ENCODE measurements around the gene GATAD2A.

Gene GATAD2A

GRCh38 chr19:19423322-19423721 is 17.8 kb downstream of the GATAD2A start:
- H3K4me3 ChIP-seq (replicated peaks; ENCODE audit: low read depth, low read length), result no peak overlapping the region
- TF ChIP-seq CTCF (IDR thresholded peaks at IDR 0.05; ENCODE audit: low read length, missing control alignments), result no peak
- no peak for DNase-seq (ENCODE audit: low read depth)

GRCh38 chr19:19425170-19425875 is 19.8 kb downstream of the GATAD2A start:
- no peak overlapping the region for H3K4me3 ChIP-seq (replicated peaks; ENCODE audit: low read depth, low read length)
- TF ChIP-seq CTCF (IDR thresholded peaks at IDR 0.05; ENCODE audit: low read length, missing control alignments), result no peak
- no peak for DNase-seq (ENCODE audit: low read depth)

GRCh38 chr19:19426216-19426615 is 20.7 kb downstream of the GATAD2A start:
- H3K4me3 ChIP-seq (replicated peaks; ENCODE audit: low read depth, low read length), result no peak overlapping the region
- TF ChIP-seq CTCF (IDR thresholded peaks at IDR 0.05; ENCODE audit: low read length, missing control alignments), result no peak
- no peak for DNase-seq (ENCODE audit: low read depth)

- H3K4me3 ChIP-seq (replicated peaks; ENCODE audit: low read depth, low read length), result no peak overlapping the region
- TF ChIP-seq CTCF (IDR thresholded peaks at IDR 0.05; ENCODE audit: low read length, missing control alignments), result no peak
- no peak for DNase-seq (ENCODE audit: low read depth)
Observed at GRCh38 chr19:19426799-19427198, 21.3 kb downstream of the GATAD2A start.

GRCh38 chr19:19427302-19427701 is 21.8 kb downstream of the GATAD2A start:
- DNase-seq (ENCODE audit: low read depth), result no peak
- H3K4me3 ChIP-seq (replicated peaks; ENCODE audit: low read depth, low read length), result no peak overlapping the region
- no peak for TF ChIP-seq CTCF (IDR thresholded peaks at IDR 0.05; ENCODE audit: low read length, missing control alignments)

- DNase-seq (ENCODE audit: low read depth), result no peak
- no peak for TF ChIP-seq CTCF (IDR thresholded peaks at IDR 0.05; ENCODE audit: low read length, missing control alignments)
- H3K4me3 ChIP-seq (replicated peaks; ENCODE audit: low read depth, low read length), result no peak overlapping the region
Observed at GRCh38 chr19:19427944-19428343, 22.5 kb downstream of the GATAD2A start.

- no peak for TF ChIP-seq CTCF (IDR thresholded peaks at IDR 0.05; ENCODE audit: low read length, missing control alignments)
- no peak for DNase-seq (ENCODE audit: low read depth)
- no peak overlapping the region for H3K4me3 ChIP-seq (replicated peaks; ENCODE audit: low read depth, low read length)
Observed at GRCh38 chr19:19428746-19429145, 23.3 kb downstream of the GATAD2A start.

Data from fibroblast of pulmonary artery (primary cell).